HUES6 (cell line): ENCODE results near the gene RASIP1.

Source experiments
- H3K27ac ChIP-seq: 2 replicates; pipeline ENCODE4 v1.7.0; 2013; ENCODE audit warnings: low read depth, mild to moderate bottlenecking, low read length, inconsistent platforms
- H3K27me3 ChIP-seq: 2 replicates; pipeline ENCODE4 v1.6.1; 2013; ENCODE audit warnings: low read length; ENCODE audit not compliant: control insufficient read depth, insufficient read depth
- H3K36me3 ChIP-seq: 2 replicates; pipeline ENCODE4 v1.6.1; 2013; ENCODE audit warnings: low read length; ENCODE audit not compliant: control insufficient read depth, insufficient read depth
- H3K4me1 ChIP-seq: 2 replicates; pipeline ENCODE4 v1.6.1; 2013; ENCODE audit warnings: low read length; ENCODE audit not compliant: control insufficient read depth, insufficient read depth
- H3K4me3 ChIP-seq: 2 replicates; pipeline ENCODE4 v1.5.1; 2013; ENCODE audit warnings: low read depth, low read length
- H3K9ac ChIP-seq: one replicate; pipeline ENCODE4 v1.6.1; 2013; ENCODE audit warnings: mild to moderate bottlenecking, low read length
- H3K9me3 ChIP-seq: 2 replicates; pipeline ENCODE4 v1.6.1; 2013; ENCODE audit warnings: low read depth, low read length; ENCODE audit not compliant: control insufficient read depth, insufficient read depth

The RASIP1 gene

DNA sequence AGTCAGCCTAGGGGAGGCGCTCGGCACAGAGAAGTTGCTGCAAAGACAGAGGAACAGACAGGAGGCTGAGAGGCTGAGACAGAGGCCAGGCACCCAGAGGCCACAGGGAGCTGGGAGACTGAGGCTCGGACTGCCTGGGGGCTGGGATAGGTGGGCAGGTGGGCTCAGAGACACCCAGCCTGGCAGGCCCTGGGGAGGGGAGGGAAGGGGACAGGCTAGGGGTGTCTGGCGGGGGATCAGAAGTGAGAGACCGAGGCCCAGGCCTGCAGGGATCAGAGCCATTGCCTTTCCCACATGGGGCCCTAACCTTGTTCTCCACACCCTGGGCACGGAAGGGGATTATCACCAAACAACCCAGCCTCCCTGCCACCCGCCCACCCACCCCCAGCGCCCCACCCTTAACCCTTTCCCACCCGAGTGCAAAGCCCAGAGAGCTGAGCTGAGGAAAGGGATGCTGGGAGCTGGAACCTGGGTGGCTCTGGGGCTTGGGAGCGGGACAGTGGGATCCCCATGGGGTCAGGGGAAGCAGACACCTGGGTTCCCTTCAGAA lies 68.9 kb downstream of the RASIP1 start:
- Histone ChIP-seq H3K27ac (no peak overlapping the region), H3K4me3 (no peak overlapping the region), H3K27me3 (peaks cover 21% of the 10 kb centered on the region)

DNA sequence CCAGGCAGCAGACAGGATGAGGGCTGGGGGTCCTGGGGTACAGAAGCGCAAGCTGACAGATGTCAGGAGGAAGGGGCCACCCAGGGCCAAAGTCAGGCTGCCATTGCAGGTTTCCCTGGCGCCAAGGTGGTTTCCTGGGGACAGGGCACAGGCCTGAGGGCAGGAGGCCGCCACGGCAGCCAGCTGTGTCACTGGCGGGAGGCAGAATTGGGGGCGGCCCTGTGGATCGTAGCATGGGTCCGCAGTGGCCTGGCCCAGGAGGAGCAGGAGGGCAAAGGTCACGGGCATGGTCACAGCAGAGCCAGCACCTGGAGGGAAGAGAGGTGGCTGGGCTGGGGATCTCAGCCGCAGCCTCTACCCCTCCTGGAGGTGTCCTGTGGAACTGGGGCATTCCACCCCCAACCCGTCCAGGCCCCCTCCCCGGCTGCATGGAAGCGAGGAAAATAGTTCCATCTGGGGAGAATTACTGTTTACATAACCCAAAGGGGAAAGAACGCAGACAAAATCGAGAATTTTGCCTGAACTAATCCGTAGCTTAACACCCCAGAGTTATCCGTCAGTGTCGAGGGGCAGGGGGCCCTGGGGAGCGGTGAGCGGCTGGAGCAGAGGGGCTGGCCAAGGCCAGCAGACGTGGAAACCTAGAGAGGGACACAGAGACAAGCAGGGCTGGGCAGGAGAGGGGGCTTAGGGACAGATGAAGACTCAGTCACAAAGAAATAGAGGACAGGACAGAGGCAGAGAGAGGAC lies 69.5 kb downstream of the RASIP1 start:
- H3K9ac ChIP-seq = no peak overlapping the region
- 0 out of 2 replicates have a peak, but pooled peaks cover 3% of the 10 kb centered on the region for H3K9me3 ChIP-seq
- no peak overlapping the region for H3K4me3 ChIP-seq
- peaks cover 21% of the 10 kb centered on the region for H3K27me3 ChIP-seq
- peaks cover 32% of the 10 kb centered on the region for H3K4me1 ChIP-seq
- no peaks in the 10 kb centered on the region for H3K36me3 ChIP-seq
- H3K27ac ChIP-seq = no peak overlapping the region

More for the DNA sequence above, 68.9 kb downstream of the RASIP1 start:
- H3K9ac ChIP-seq = no peak overlapping the region
- peaks cover 32% of the 10 kb centered on the region for H3K4me1 ChIP-seq
- H3K9me3 ChIP-seq = 0 out of 2 replicates have a peak, but pooled peaks cover 3% of the 10 kb centered on the region
- no peaks in the 10 kb centered on the region for H3K36me3 ChIP-seq
